OCI-M2 (cell line): ENCODE results near the gene PABPN1.
"Not testable (repeated sequence)": the region's sequence is repeated elsewhere in the genome, so short reads cannot be mapped to it uniquely, and the experiment has no call there.

Experiments
- DNase-seq: peaks from one replicate; lab custom pipeline; 2025; ENCODE audit not compliant: unreplicated experiment; lab: John Stamatoyannopoulos, UW

PABPN1 gene

GRCh38 chr14:23320584-23321571 lies at the start of gene PABPN1:
Gene PABPN1 (plus strand): TSS chr14:23321457. CDS start chr14:23321470, 13 bp downstream.
- DNase-seq, result peak; percentile 99

GRCh38 chr14:23275412-23275811 lies 45.8 kb upstream of the PABPN1 start:
- DNase-seq, result no peak

- no peak for DNase-seq
These were observed 44.1 kb upstream of the PABPN1 start for GRCh38 chr14:23277189-23277588.

GRCh38 chr14:23277928-23278327 lies 43.3 kb upstream of the PABPN1 start:
- not testable (repeated sequence) for DNase-seq

- DNase-seq, result no peak
These were observed 40.0 kb upstream of the PABPN1 start for GRCh38 chr14:23281247-23281646.

GRCh38 chr14:23284654-23285529 lies 36.4 kb upstream of the PABPN1 start:
- DNase-seq, result no peak

- DNase-seq, result no peak
These were observed 35.7 kb upstream of the PABPN1 start for GRCh38 chr14:23285530-23286019.

GRCh38 chr14:23286020-23286901 lies 35.0 kb upstream of the PABPN1 start, which contains the start of gene HOMEZ:
Gene HOMEZ (minus strand): TSS chr14:23286132. CDS start chr14:23285952, 180 bp downstream.
- peak; percentile 98 for DNase-seq

GRCh38 chr14:23286902-23287479 lies 34.3 kb upstream of the PABPN1 start:
- no peak for DNase-seq

GRCh38 chr14:23294734-23295561 lies 26.3 kb upstream of the PABPN1 start:
- no peak for DNase-seq

GRCh38 chr14:23296012-23296777 lies 25.1 kb upstream of the PABPN1 start:
- DNase-seq, result no peak

- no peak for DNase-seq
These were observed 24.2 kb upstream of the PABPN1 start for GRCh38 chr14:23297096-23297495.

GRCh38 chr14:23297611-23298277 lies 23.5 kb upstream of the PABPN1 start:
- no peak for DNase-seq

GRCh38 chr14:23299211-23299957 lies 21.9 kb upstream of the PABPN1 start:
- no peak for DNase-seq

- DNase-seq, result no peak
These were observed 21.1 kb upstream of the PABPN1 start for GRCh38 chr14:23299986-23300686.

GRCh38 chr14:23300687-23301223 lies 20.5 kb upstream of the PABPN1 start:
- DNase-seq, result no peak
